Progenitor cell of endocrine pancreas (in vitro differentiated cells): ENCODE measurements around the gene FNDC3A. TPM values are rescaled to one million over a fixed set of nuclear protein-coding genes. Genes with fewer than 3 reads are reported as not detected.
A peak's percentile ranks its signal among the peaks of the same experiment; 100 is the strongest.
"Not testable (repeated sequence)": the region's sequence is repeated elsewhere in the genome, so short reads cannot be mapped to it uniquely, and the experiment has no call there.

Source experiments
- DNase-seq: peaks from one replicate; pipeline ENCODE4 v3.0.0; 2021; ENCODE audit warnings: low spot score; ENCODE audit not compliant: unreplicated experiment
- H3K27ac Mint-ChIP-seq: 2 replicates; pipeline ENCODE4 v1.8.0; 2021; ENCODE audit warnings: mild to moderate bottlenecking, moderate library complexity, mixed read lengths
- H3K27me3 Mint-ChIP-seq: 2 replicates; pipeline ENCODE4 v1.8.0; 2021; ENCODE audit warnings: mixed read lengths
- H3K36me3 Mint-ChIP-seq: 2 replicates; pipeline ENCODE4 v1.8.0; 2022; ENCODE audit warnings: mixed read lengths; ENCODE audit not compliant: insufficient read depth
- H3K4me1 Mint-ChIP-seq: 2 replicates; pipeline ENCODE4 v1.8.0; 2021; ENCODE audit warnings: low read depth, mixed read lengths
- H3K4me3 Mint-ChIP-seq: 2 replicates; pipeline ENCODE4 v1.8.0; 2021; ENCODE audit warnings: low read depth, mild to moderate bottlenecking, moderate library complexity, mixed read lengths
- H3K9me3 Mint-ChIP-seq: 2 replicates; pipeline ENCODE4 v1.8.0; 2021; ENCODE audit warnings: low read depth, mixed read lengths
- CTCF ChIP-seq: fragments of 200-600 bp; sonication (generic); IDR thresholded peaks from one replicate; pipeline ENCODE4 v1.5.0; 2021; ENCODE audit warnings: antibody characterized with exemption, mild to moderate bottlenecking; ENCODE audit not compliant: unreplicated experiment
- total RNA-seq: library from RNA; stranded (reverse); gene quantifications from 2 replicates; pipeline ENCODE4 v1.2.1, GENCODE V29; 2021

Gene FNDC3A
- total RNA-seq, 1 donor from 2014 or later, result 116 TPM

- DNase-seq, result no peak
- no peak for TF ChIP-seq CTCF
- H3K27me3 Mint-ChIP-seq, result no peaks in the 10 kb centered on the region
- H3K36me3 Mint-ChIP-seq, result peaks cover 8% of the 10 kb centered on the region
- no peak overlapping the region for H3K27ac Mint-ChIP-seq
- H3K4me1 Mint-ChIP-seq, result peaks cover 7% of the 10 kb centered on the region
- H3K4me3 Mint-ChIP-seq, result no peak overlapping the region
- no peaks in the 10 kb centered on the region for H3K9me3 Mint-ChIP-seq
Measured at GRCh38 chr13:49058761-49059160, 83.0 kb downstream of the FNDC3A start.

- no peak overlapping the region for H3K27ac Mint-ChIP-seq
- H3K36me3 Mint-ChIP-seq, result peaks cover 10% of the 10 kb centered on the region
- DNase-seq, result no peak
- no peak for TF ChIP-seq CTCF
- no peak overlapping the region for H3K4me3 Mint-ChIP-seq
- H3K9me3 Mint-ChIP-seq, result no peaks in the 10 kb centered on the region
- no peaks in the 10 kb centered on the region for H3K27me3 Mint-ChIP-seq
- H3K4me1 Mint-ChIP-seq, result peaks cover 7% of the 10 kb centered on the region
Measured at GRCh38 chr13:49060678-49061387, 85.1 kb downstream of the FNDC3A start.

- not testable (repeated sequence) for H3K4me1 Mint-ChIP-seq, H3K27ac Mint-ChIP-seq, H3K4me3 Mint-ChIP-seq, H3K27me3 Mint-ChIP-seq, H3K36me3 Mint-ChIP-seq, H3K9me3 Mint-ChIP-seq, DNase-seq
Measured at GRCh38 chr13:49061388-49061752, 85.7 kb downstream of the FNDC3A start.

GRCh38 chr13:49062297-49062896 lies 86.7 kb downstream of the FNDC3A start:
- Mint-ChIP-seq H3K27ac (peak overlapping the region; percentile 14), H3K4me1 (peaks cover 7% of the 10 kb centered on the region), H3K9me3 (no peaks in the 10 kb centered on the region), H3K4me3 (no peak overlapping the region), H3K27me3 (no peaks in the 10 kb centered on the region), H3K36me3 (peaks cover 10% of the 10 kb centered on the region)
- no peak for TF ChIP-seq CTCF
- no peak for DNase-seq

- H3K4me1 Mint-ChIP-seq, result peaks cover 7% of the 10 kb centered on the region
- no peak for DNase-seq
- H3K36me3 Mint-ChIP-seq, result peaks cover 13% of the 10 kb centered on the region
- no peaks in the 10 kb centered on the region for H3K27me3 Mint-ChIP-seq
- TF ChIP-seq CTCF, result no peak
- no peak overlapping the region for H3K27ac Mint-ChIP-seq
- no peaks in the 10 kb centered on the region for H3K9me3 Mint-ChIP-seq
- no peak overlapping the region for H3K4me3 Mint-ChIP-seq
Measured at GRCh38 chr13:49063011-49063410, 87.3 kb downstream of the FNDC3A start.

GRCh38 chr13:49063497-49063896 lies 87.8 kb downstream of the FNDC3A start:
- TF ChIP-seq CTCF, result no peak

More at GRCh38 chr13:49063497-49063896, 87.8 kb downstream of the FNDC3A start:
- no peaks in the 10 kb centered on the region for H3K27me3 Mint-ChIP-seq
- H3K9me3 Mint-ChIP-seq, result no peaks in the 10 kb centered on the region
- H3K4me1 Mint-ChIP-seq, result peaks cover 7% of the 10 kb centered on the region
- DNase-seq, result no peak
- no peak overlapping the region for H3K27ac Mint-ChIP-seq
- H3K36me3 Mint-ChIP-seq, result peaks cover 14% of the 10 kb centered on the region
- no peak overlapping the region for H3K4me3 Mint-ChIP-seq
